ENCODE results near the gene LCP1. TPM values are rescaled to one million over a fixed set of nuclear protein-coding genes. Genes with fewer than 3 reads are reported as not detected.

The LCP1 gene
- total RNA-seq, 1 experiment from 2014 or later, result 9.1 TPM

GRCh38 chr13:46136688-46137087, 45.3 kb downstream of the LCP1 start:
- no TSS peak for BruUV-seq (replicated peaks)
- CTCF ChIA-PET, result no interaction called here
- TF ChIP-seq EZH2 (IDR thresholded peaks at IDR 0.05; ENCODE audit: borderline replicate concordance, low read depth, low read length, poor library complexity, severe bottlenecking) (no peak), CTCF (conservative IDR thresholded peaks at IDR 0.05; ENCODE audit: low read depth, low read length) (no peak)

GRCh38 chr13:46134961-46135522, 46.9 kb downstream of the LCP1 start:
- DNase-seq (ENCODE audit: low spot score), result no peak
- ChIA-PET POLR2A (ENCODE audit: low non-redundant PET) (interaction anchor here (0.7 kb wide), 1 partner anchor 195 kb away, joined by 12 read pairs; no protein-coding TSS in a partner anchor), CTCF (interaction anchor here (0.6 to 1.1 kb wide), 3 partner anchors 9 to 186 kb away, joined by 3 read pairs; no protein-coding TSS in a partner anchor)
- intact Hi-C loops (cut with micrococcal nuclease; ENCODE audit: unreplicated experiment), result no loop called here
- no TSS peak for BruUV-seq (replicated peaks)
- H3K27me3 ChIP-seq (replicated peaks; ENCODE audit: insufficient read depth, low read depth, low read length, poor library complexity), result no peaks in the 10 kb centered on the region
- H3K36me3 ChIP-seq (ENCODE audit: insufficient read depth, low read length, poor library complexity, severe bottlenecking), result no peaks in the 10 kb centered on the region
- no peak overlapping the region for H3K4me3 ChIP-seq (ENCODE audit: low read depth, low read length, poor library complexity, severe bottlenecking)
- H3K4me1 ChIP-seq (ENCODE audit: insufficient read depth, low read length, poor library complexity, severe bottlenecking), result peaks cover 5% of the 10 kb centered on the region
- no peak overlapping the region for H3K27ac ChIP-seq (ENCODE audit: low read depth, low read length, poor library complexity, severe bottlenecking)
- no peak for TF ChIP-seq EZH2 (IDR thresholded peaks at IDR 0.05; ENCODE audit: borderline replicate concordance, low read depth, low read length, poor library complexity, severe bottlenecking)
- TF ChIP-seq CTCF (conservative IDR thresholded peaks at IDR 0.05; ENCODE audit: low read depth, low read length), result no peak
- no peaks in the 10 kb centered on the region for H3K9me3 ChIP-seq (ENCODE audit: low read depth, low read length, poor library complexity, severe bottlenecking)

More at GRCh38 chr13:46136688-46137087, 45.3 kb downstream of the LCP1 start:
- peaks cover 5% of the 10 kb centered on the region for H3K4me1 ChIP-seq (ENCODE audit: insufficient read depth, low read length, poor library complexity, severe bottlenecking)
- H3K27me3 ChIP-seq (replicated peaks; ENCODE audit: insufficient read depth, low read depth, low read length, poor library complexity), result no peaks in the 10 kb centered on the region
- H3K4me3 ChIP-seq (ENCODE audit: low read depth, low read length, poor library complexity, severe bottlenecking), result no peak overlapping the region
- H3K36me3 ChIP-seq (ENCODE audit: insufficient read depth, low read length, poor library complexity, severe bottlenecking), result no peaks in the 10 kb centered on the region
- DNase-seq (ENCODE audit: low spot score), result no peak
- POLR2A ChIA-PET (ENCODE audit: low non-redundant PET), result no interaction called here
- intact Hi-C loops (cut with micrococcal nuclease; ENCODE audit: unreplicated experiment), result no loop called here
- H3K27ac ChIP-seq (ENCODE audit: low read depth, low read length, poor library complexity, severe bottlenecking), result no peak overlapping the region
- no peaks in the 10 kb centered on the region for H3K9me3 ChIP-seq (ENCODE audit: low read depth, low read length, poor library complexity, severe bottlenecking)

GRCh38 chr13:46134494-46134893, 47.5 kb downstream of the LCP1 start:
- Histone ChIP-seq H3K4me1 (ENCODE audit: insufficient read depth, low read length, poor library complexity, severe bottlenecking) (peaks cover 5% of the 10 kb centered on the region), H3K9me3 (ENCODE audit: low read depth, low read length, poor library complexity, severe bottlenecking) (no peaks in the 10 kb centered on the region), H3K4me3 (ENCODE audit: low read depth, low read length, poor library complexity, severe bottlenecking) (no peak overlapping the region), H3K27ac (ENCODE audit: low read depth, low read length, poor library complexity, severe bottlenecking) (no peak overlapping the region), H3K27me3 (replicated peaks; ENCODE audit: insufficient read depth, low read depth, low read length, poor library complexity) (no peaks in the 10 kb centered on the region), H3K36me3 (ENCODE audit: insufficient read depth, low read length, poor library complexity, severe bottlenecking) (no peaks in the 10 kb centered on the region)
- DNase-seq (ENCODE audit: low spot score), result no peak
- ChIA-PET CTCF (no interaction called here), POLR2A (ENCODE audit: low non-redundant PET) (no interaction called here)
- no TSS peak for BruUV-seq (replicated peaks)
- intact Hi-C loops (cut with micrococcal nuclease; ENCODE audit: unreplicated experiment), result no loop called here
- TF ChIP-seq CTCF (conservative IDR thresholded peaks at IDR 0.05; ENCODE audit: low read depth, low read length) (no peak), EZH2 (IDR thresholded peaks at IDR 0.05; ENCODE audit: borderline replicate concordance, low read depth, low read length, poor library complexity, severe bottlenecking) (no peak)

Data from A673 (cell line).